SH-SY5Y (cell line): Measurements from ENCODE around the gene STXBP6.

Experiments
- GATA2 ChIP-seq: IDR thresholded peaks from 2 replicates; pipeline ENCODE4 v1.6.1; 2011; ENCODE audit warnings: mild to moderate bottlenecking, low read depth, low read length
- GATA3 ChIP-seq: IDR thresholded peaks from 2 replicates; pipeline ENCODE4 v1.6.1; 2011; ENCODE audit warnings: low read depth, mild to moderate bottlenecking, low read length, moderate library complexity

- TF ChIP-seq GATA2 (no peak), GATA3 (no peak)
Measured at GRCh38 chr14:25090256-25090655, 40.3 kb upstream of the STXBP6 start.
